GM20000 (cell line): ENCODE data around the gene BDH2.
A peak's percentile ranks its signal among the peaks of the same experiment; 100 is the strongest.

Source experiments
- DNase-seq: peaks from one replicate; pipeline ENCODE4 v3.0.0; 2012; ENCODE audit warnings: low spot score
- TF ChIP-seq, protein P1 (sequence below): IDR thresholded peaks from 2 replicates; pipeline ENCODE4 v1.5.1; 2012; ENCODE audit warnings: mild to moderate bottlenecking, control low read depth; ENCODE audit errors: extremely low read depth, missing control alignments

Gene BDH2

DNA sequence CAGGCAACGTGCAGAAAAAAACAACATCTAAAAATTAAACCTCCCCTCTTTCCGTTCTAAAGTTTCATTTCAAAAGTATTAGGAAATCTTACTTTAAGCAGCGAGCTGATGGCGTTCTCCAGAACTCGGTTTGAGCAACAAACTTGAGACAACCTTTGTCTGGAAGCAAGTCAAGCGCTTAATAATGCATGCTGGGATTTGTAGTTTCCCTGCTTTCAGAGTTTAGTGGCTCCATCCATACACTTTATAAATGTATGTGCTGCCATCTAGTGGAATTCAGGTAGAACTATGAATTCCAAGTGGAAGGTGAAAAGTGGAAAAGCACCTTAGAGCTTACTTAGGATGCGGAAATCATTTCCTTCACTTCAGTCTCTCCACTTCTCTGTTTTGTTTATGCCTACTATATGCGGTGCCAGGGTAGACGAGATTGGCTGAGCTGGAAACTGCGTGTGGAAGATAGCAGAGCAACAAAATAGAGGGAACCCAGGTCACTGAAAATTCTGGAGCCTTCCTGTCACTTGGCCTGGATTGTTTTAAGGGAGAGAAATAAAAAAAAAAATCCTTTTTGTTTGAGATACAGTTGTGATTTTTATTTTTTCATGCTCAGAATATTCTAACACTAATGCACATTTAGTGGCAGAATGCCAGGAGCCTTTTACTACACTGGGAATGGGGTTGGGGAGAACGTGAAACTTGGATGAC is at the start of gene BDH2:
Gene BDH2, minus strand, starts transcription at position 144 of the 702 bp plus-strand sequence. CDS start 3,580 bp downstream, outside the sequence.
- peak; percentile 80 for DNase-seq
- TF ChIP-seq, protein P1, sequence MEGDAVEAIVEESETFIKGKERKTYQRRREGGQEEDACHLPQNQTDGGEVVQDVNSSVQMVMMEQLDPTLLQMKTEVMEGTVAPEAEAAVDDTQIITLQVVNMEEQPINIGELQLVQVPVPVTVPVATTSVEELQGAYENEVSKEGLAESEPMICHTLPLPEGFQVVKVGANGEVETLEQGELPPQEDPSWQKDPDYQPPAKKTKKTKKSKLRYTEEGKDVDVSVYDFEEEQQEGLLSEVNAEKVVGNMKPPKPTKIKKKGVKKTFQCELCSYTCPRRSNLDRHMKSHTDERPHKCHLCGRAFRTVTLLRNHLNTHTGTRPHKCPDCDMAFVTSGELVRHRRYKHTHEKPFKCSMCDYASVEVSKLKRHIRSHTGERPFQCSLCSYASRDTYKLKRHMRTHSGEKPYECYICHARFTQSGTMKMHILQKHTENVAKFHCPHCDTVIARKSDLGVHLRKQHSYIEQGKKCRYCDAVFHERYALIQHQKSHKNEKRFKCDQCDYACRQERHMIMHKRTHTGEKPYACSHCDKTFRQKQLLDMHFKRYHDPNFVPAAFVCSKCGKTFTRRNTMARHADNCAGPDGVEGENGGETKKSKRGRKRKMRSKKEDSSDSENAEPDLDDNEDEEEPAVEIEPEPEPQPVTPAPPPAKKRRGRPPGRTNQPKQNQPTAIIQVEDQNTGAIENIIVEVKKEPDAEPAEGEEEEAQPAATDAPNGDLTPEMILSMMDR = peak; percentile 35

DNA sequence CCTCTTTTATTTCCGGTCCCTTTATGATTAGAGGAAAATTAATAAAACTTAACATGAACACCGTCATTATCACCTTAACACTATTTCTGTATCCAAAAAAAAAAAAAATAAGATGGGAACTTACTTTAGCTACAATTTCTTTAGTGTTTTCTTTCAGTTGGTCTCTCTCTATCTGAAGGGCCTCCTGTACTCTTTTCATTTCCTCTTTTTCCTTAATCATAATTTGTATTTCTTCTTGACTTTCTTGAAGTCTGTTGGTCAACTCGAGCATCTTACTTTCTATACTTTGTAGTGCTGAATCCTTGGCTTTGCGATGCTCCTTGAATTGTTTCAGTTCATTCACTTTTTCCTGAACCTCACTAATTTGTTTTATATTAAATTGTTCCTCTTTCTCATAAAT is 45.3 kb upstream of the BDH2 start:
- TF ChIP-seq, protein P1 = no peak
- no peak for DNase-seq

DNA sequence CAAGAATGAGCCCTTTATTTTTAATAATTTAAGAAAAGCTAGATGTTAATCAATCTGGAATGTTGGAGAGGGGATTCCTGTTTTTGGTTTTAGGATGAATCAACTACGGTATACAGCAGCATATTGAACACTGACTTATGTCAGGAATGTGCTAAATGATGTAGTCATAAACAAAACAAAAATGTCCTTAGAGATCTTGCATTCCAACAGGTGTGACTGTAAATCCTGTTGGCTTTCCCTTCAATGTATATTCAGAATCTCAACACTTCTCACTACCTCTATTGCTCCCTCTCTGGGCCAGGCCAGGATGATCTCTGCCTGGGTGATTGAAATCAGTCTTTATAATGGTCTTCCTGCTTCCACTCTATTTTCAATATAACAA is 37.8 kb upstream of the BDH2 start:
- TF ChIP-seq, protein P1 = no peak
- no peak for DNase-seq

DNA sequence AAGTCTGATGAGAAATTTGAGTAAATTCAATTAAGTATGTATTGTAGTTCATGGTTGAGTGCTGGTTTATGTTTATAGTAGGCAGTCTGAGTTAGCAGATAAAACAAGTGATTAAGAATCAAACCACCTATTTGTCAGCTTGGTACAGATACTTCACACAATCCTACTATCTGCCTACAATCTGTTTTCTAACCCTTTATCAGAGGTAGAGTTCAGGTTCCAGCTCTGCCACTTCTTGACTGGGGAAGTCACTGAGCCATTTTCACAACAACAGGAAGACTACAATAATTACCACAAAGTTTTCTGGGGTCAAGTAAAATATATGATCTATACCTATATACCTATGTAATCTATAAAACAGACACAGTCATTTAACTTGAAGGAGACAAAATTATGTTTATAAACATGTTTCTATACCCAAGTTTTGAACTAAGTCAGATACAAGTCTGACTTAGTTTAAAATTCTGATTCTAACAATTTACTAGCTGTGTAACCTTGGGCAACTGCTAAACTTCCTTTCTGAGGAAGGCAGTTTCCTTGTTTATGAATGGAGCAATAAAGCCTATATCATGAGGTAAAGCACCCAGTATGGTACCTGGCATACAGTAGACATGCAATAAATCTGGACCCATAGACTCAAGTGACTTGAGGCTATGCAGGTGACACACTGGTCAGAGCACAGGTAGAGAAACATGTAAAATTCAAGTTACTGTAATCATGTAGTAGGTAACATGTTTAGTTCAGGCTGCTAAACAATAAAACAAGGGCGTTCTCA is 37.2 kb upstream of the BDH2 start:
- DNase-seq = no peak
- TF ChIP-seq, protein P1 = no peak

DNA sequence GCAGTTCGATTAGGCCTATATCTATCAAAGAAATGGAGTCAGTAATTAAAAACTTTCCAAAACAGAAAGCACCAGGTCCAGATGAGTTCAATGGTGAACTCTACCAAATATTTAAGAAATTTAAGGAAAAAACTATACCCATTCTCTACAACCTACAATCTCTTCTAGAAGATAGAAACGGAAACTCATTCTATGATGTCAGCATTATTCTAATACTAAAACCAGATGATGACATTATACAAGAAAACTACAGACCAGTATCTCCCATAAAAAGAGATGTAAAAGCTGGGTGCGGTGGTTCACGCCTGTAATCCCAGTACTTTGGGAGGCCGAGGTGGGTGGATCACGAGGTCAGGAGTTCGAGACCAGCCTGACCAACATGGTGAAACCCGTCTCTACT is 29.5 kb upstream of the BDH2 start:
- TF ChIP-seq, protein P1 = no peak
- no peak for DNase-seq

DNA sequence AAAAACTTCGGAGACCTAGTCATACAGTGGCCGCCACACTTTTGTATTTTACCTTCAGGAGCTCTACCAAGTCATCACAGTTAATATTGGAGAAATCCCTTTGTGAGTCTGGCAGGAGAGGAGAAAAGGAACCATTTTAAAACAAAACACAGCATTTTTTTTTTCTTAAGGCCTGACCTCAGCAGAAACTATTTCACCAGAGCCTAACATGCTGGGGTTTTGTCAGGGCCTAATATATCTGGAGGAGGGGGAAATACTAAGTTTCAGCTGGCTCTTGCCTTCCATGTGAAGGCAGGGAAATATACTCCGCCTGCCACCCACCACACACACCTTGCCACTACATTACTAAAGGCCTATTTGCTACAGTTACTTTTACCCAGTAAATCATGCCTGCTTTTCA is 26.5 kb upstream of the BDH2 start:
- no peak for DNase-seq
- TF ChIP-seq, protein P1 = no peak

DNA sequence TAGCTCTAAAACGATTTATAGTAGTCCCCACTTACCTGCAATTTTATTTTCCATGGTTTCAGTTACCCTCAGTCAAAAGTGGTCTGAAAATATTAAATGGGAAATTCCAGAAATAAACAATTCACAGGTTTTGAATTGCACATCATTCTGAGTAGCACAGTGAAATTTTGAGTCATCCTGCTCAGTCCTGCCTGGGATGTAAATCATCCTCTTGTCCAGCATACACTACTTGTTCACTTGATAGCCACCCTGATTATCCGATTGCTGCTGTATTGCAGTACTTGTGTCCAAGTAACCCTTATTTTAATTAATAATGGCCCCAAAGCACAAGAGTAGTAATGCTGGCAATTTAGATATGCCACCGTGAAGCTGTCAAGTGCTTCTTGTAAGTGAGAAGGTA is 23.5 kb upstream of the BDH2 start:
- TF ChIP-seq, protein P1 = no peak
- DNase-seq = no peak
